Right hindlimb (tissue), 1 donor: Measurements from ENCODE around the gene COL5A1.

ENCODE experiments used
- DNase-seq: peaks from one replicate; pipeline ENCODE4 v3.0.0-alpha.2; 2018

Gene COL5A1

GRCh38 chr9:134626571-134627416, 14.8 kb upstream of the COL5A1 start:
- DNase-seq: peak; percentile 25

- peak; percentile 51 for DNase-seq
Measured at GRCh38 chr9:134627417-134628353, 13.9 kb upstream of the COL5A1 start.

- peak; percentile 8 for DNase-seq
Measured at GRCh38 chr9:134628354-134628736, 13.3 kb upstream of the COL5A1 start.

GRCh38 chr9:134629061-134629585, 12.5 kb upstream of the COL5A1 start:
- DNase-seq: peak; percentile 9

GRCh38 chr9:134629586-134630392, 11.8 kb upstream of the COL5A1 start:
- peak; percentile 28 for DNase-seq

- DNase-seq: peak; percentile 6
Measured at GRCh38 chr9:134630393-134630790, 11.2 kb upstream of the COL5A1 start.

- peak; percentile 7 for DNase-seq
Measured at GRCh38 chr9:134630861-134631260, 10.7 kb upstream of the COL5A1 start.

GRCh38 chr9:134631881-134632280, 9.7 kb upstream of the COL5A1 start:
- no peak for DNase-seq

GRCh38 chr9:134632329-134632728, 9.3 kb upstream of the COL5A1 start:
- peak; percentile 1 for DNase-seq

GRCh38 chr9:134633362-134634142, 8.1 kb upstream of the COL5A1 start:
- peak; percentile 32 for DNase-seq

GRCh38 chr9:134634176-134634575, 7.4 kb upstream of the COL5A1 start:
- DNase-seq: peak; percentile 19

GRCh38 chr9:134634667-134635230, 6.9 kb upstream of the COL5A1 start:
- DNase-seq: no peak

- DNase-seq: peak; percentile 62
Measured at GRCh38 chr9:134635351-134636148, 6.1 kb upstream of the COL5A1 start.

- peak; percentile 12 for DNase-seq
Measured at GRCh38 chr9:134636149-134636507, 5.5 kb upstream of the COL5A1 start.

GRCh38 chr9:134637241-134637640, 4.4 kb upstream of the COL5A1 start:
- DNase-seq: peak; percentile 56

GRCh38 chr9:134637696-134638501, 3.7 kb upstream of the COL5A1 start:
- peak; percentile 72 for DNase-seq

GRCh38 chr9:134638502-134639090, 3.0 kb upstream of the COL5A1 start:
- DNase-seq: no peak

- DNase-seq: no peak
Measured at GRCh38 chr9:134639994-134640393, 1.6 kb upstream of the COL5A1 start.

GRCh38 chr9:134640506-134641172, 964 bp upstream of the COL5A1 start:
- DNase-seq: no peak
